ENCODE results near the gene RSPH4A.
"Not testable (repeated sequence)": the region's sequence is repeated elsewhere in the genome, so short reads cannot be mapped to it uniquely, and the experiment has no call there.

RSPH4A gene

GRCh38 chr6:116631379-116631990 is 15.2 kb downstream of the RSPH4A start:
- peak; percentile 75 for DNase-seq

GRCh38 chr6:116633685-116634084 is 17.4 kb downstream of the RSPH4A start:
- peak; percentile 39 for DNase-seq

- no peak for DNase-seq
Observed at GRCh38 chr6:116648156-116648555, 31.9 kb downstream of the RSPH4A start.

- no peak for DNase-seq
Observed at GRCh38 chr6:116649129-116649528, 32.9 kb downstream of the RSPH4A start.

GRCh38 chr6:116651916-116652315 is 35.6 kb downstream of the RSPH4A start:
- DNase-seq = no peak

GRCh38 chr6:116661594-116661993 is 45.3 kb downstream of the RSPH4A start:
- DNase-seq = no peak

GRCh38 chr6:116662202-116662601 is 45.9 kb downstream of the RSPH4A start:
- DNase-seq = no peak

- no peak for DNase-seq
Observed at GRCh38 chr6:116663308-116663707, 47.0 kb downstream of the RSPH4A start.

- DNase-seq = not testable (repeated sequence)
Observed at GRCh38 chr6:116664169-116664568, 47.9 kb downstream of the RSPH4A start.

GRCh38 chr6:116665464-116665863 is 49.2 kb downstream of the RSPH4A start:
- DNase-seq = no peak

- no peak for DNase-seq
Observed at GRCh38 chr6:116666869-116667268, 50.6 kb downstream of the RSPH4A start.

- DNase-seq = no peak
Observed at GRCh38 chr6:116667623-116668022, 51.3 kb downstream of the RSPH4A start.

- no peak for DNase-seq
Observed at GRCh38 chr6:116672306-116672705, 56.0 kb downstream of the RSPH4A start.

- no peak for DNase-seq
Observed at GRCh38 chr6:116676021-116676420, 59.7 kb downstream of the RSPH4A start.

GRCh38 chr6:116680880-116681672 is 64.8 kb downstream of the RSPH4A start, which contains the start of gene KPNA5:
Gene KPNA5, plus strand, starts transcription at chr6:116681211. Its CDS starts 124 bp downstream, at chr6:116681335.
- peak; percentile 71 for DNase-seq

- DNase-seq = no peak
Observed at GRCh38 chr6:116682334-116682712, 66.0 kb downstream of the RSPH4A start.

Data from NCI-H510A (cell line).